ENCODE results near the gene SET.
"Not testable (repeated sequence)": the region's sequence is repeated elsewhere in the genome, so short reads cannot be mapped to it uniquely, and the experiment has no call there.

SET gene

GRCh38 chr9:128688501-128689292 is at the start of gene SET:
SET (plus strand) TSS chr9:128689222; CDS start chr9:128689583, 361 bp downstream.
- DNase-seq, result peak; percentile 94

GRCh38 chr9:128640603-128641002 is 48.4 kb upstream of the SET start:
- DNase-seq, result no peak

- DNase-seq, result no peak
Observed at GRCh38 chr9:128642675-128643245, 46.3 kb upstream of the SET start.

GRCh38 chr9:128643519-128644300 is 45.3 kb upstream of the SET start:
- DNase-seq, result no peak

- peak; percentile 82 for DNase-seq
Observed at GRCh38 chr9:128648206-128648605, 40.8 kb upstream of the SET start.

- DNase-seq, result no peak
Observed at GRCh38 chr9:128651798-128652197, 37.2 kb upstream of the SET start.

GRCh38 chr9:128653908-128654307 is 35.1 kb upstream of the SET start:
- no peak for DNase-seq

GRCh38 chr9:128654481-128654880 is 34.5 kb upstream of the SET start:
- DNase-seq, result no peak

- DNase-seq, result peak; percentile 98
Observed at GRCh38 chr9:128656416-128657343, 32.3 kb upstream of the SET start, which contains the start of gene DYNC2I2. DYNC2I2 (minus strand) TSS chr9:128656847; CDS start chr9:128656726, 121 bp downstream.

- no peak for DNase-seq
Observed at GRCh38 chr9:128657344-128657704, 31.7 kb upstream of the SET start.

GRCh38 chr9:128657796-128658195 is 31.2 kb upstream of the SET start:
- DNase-seq, result no peak

- not testable (repeated sequence) for DNase-seq
Observed at GRCh38 chr9:128666481-128666941, 22.5 kb upstream of the SET start.

GRCh38 chr9:128669786-128670185 is 19.2 kb upstream of the SET start:
- DNase-seq, result no peak

- DNase-seq, result no peak
Observed at GRCh38 chr9:128675382-128675781, 13.6 kb upstream of the SET start.

GRCh38 chr9:128677794-128678193 is 11.2 kb upstream of the SET start:
- no peak for DNase-seq

GRCh38 chr9:128683340-128684064 is 5.5 kb upstream of the SET start:
- DNase-seq, result peak; percentile 55

GRCh38 chr9:128684065-128684324 is 5.0 kb upstream of the SET start:
- DNase-seq, result no peak

- DNase-seq, result peak; percentile 88
Observed at GRCh38 chr9:128684325-128685199, 4.5 kb upstream of the SET start.

GRCh38 chr9:128685636-128686489 is 3.2 kb upstream of the SET start:
- peak; percentile 55 for DNase-seq

- DNase-seq, result no peak
Observed at GRCh38 chr9:128687453-128687852, 1.6 kb upstream of the SET start.
